Measurements from ENCODE around the gene DOK5. TPM values are rescaled to one million over a fixed set of nuclear protein-coding genes. Genes with fewer than 3 reads are reported as not detected.

The DOK5 gene
- total RNA-seq, 1 donor, result 85.6 TPM

DNA sequence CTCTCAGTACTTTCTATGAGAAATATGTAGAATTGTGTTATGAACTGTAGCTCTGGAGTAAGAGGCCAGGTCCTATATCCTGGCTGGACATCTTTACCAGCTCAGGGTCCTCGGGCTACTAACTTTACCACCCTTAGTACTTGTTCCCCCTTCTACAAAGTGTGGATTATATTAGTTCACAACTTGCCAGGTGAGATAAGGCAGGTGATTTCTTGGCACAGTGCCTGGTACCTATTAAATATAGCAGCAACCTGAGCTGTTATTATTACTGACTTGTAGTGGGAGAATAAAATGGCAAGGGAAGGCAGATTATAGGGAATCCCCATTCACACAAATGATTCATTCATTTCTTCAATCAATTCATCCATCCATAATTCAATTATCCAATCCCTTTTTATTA, 150.1 kb downstream of the DOK5 start:
- TF ChIP-seq, protein P1, sequence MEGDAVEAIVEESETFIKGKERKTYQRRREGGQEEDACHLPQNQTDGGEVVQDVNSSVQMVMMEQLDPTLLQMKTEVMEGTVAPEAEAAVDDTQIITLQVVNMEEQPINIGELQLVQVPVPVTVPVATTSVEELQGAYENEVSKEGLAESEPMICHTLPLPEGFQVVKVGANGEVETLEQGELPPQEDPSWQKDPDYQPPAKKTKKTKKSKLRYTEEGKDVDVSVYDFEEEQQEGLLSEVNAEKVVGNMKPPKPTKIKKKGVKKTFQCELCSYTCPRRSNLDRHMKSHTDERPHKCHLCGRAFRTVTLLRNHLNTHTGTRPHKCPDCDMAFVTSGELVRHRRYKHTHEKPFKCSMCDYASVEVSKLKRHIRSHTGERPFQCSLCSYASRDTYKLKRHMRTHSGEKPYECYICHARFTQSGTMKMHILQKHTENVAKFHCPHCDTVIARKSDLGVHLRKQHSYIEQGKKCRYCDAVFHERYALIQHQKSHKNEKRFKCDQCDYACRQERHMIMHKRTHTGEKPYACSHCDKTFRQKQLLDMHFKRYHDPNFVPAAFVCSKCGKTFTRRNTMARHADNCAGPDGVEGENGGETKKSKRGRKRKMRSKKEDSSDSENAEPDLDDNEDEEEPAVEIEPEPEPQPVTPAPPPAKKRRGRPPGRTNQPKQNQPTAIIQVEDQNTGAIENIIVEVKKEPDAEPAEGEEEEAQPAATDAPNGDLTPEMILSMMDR (IDR thresholded peaks at IDR 0.05; ENCODE audit: insufficient read depth, low read length), result no peak
- DNase-seq (ENCODE audit: low read depth), result no peak
- H3K4me3 ChIP-seq (ENCODE audit: low read depth, low read length), result no peak overlapping the region

DNA sequence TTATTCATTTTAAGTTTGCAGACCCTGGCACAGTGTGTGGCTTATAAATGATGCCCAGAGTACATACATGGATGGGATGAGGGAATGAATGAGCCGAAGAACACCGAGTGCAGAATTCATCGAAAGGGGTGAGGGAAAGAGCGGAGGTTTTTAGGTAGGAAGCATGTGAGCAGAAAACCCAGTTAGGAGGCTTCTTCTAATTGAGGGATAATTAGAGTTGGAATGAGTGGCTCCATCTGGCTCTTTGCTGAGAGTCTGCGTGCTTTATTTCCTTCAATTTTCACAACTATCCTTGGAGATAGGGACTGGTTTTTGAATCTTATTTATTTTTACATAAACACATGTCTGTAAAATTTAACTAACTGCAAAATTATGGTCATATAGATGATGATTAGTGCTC, 150.7 kb downstream of the DOK5 start:
- no peak for DNase-seq (ENCODE audit: low read depth)
- H3K4me3 ChIP-seq (ENCODE audit: low read depth, low read length), result no peak overlapping the region
- TF ChIP-seq, protein P1 (IDR thresholded peaks at IDR 0.05; ENCODE audit: insufficient read depth, low read length), result no peak

DNA sequence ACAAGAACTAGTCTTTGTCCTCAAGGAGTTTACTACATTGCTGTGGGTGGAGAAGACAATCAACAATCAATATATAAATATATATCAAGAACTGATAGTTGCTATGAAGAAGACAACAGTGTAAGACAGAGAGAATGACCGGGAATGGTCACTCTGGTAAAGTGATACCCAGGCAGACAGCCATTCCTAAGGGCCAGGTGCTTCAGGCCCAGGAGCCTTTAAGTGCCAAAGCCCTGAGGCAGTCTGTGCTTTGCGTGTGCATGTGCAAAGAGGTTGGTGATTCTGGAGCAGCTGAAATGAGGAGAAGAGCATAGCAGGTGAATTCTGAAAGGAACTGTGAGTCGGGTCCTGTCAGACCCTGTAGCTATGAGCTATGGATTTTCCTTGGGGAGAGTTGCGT, 154.2 kb downstream of the DOK5 start:
- TF ChIP-seq, protein P1 (IDR thresholded peaks at IDR 0.05; ENCODE audit: insufficient read depth, low read length), result no peak
- DNase-seq (ENCODE audit: low read depth), result no peak
- no peak overlapping the region for H3K4me3 ChIP-seq (ENCODE audit: low read depth, low read length)

DNA sequence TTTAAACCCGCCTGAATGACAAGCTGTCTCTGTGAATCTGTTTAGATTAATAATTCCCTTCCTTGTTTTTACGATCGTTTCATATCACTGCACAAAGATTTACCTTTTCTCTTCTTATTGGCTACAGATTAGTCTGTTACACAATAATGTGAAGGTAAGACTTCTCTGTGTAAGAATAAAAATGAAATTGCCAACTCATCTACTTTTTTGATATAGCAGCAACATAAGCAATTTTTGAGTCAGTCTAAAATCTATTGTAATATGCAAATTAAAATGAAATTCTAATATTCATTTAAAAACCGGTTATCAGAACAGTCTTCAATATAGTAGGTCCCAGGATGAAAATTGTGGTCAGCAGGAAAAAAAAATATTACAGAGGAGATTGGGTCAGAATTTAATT, 155.2 kb downstream of the DOK5 start:
- no peak overlapping the region for H3K4me3 ChIP-seq (ENCODE audit: low read depth, low read length)
- TF ChIP-seq, protein P1 (IDR thresholded peaks at IDR 0.05; ENCODE audit: insufficient read depth, low read length), result no peak
- DNase-seq (ENCODE audit: low read depth), result no peak

DNA sequence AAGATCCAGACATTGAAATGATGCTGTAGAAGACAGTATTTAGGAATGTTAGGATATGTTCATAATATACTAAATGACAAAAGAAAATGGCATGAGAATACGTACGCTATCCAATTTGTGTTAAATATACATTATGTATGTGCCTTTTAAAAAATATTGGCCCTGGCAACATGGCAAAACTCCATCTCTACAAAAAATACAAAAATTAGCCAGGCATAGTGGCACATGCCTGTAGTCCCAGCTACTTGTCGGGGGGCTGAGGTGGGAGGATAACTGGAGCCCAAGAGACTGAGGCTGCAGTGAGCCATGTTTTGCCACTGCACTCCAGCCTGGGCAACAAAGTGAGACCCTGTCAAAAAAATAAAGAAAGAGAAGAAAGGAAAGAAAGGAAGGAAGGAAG, 155.7 kb downstream of the DOK5 start:
- H3K4me3 ChIP-seq (ENCODE audit: low read depth, low read length), result no peak overlapping the region
- TF ChIP-seq, protein P1 (IDR thresholded peaks at IDR 0.05; ENCODE audit: insufficient read depth, low read length), result no peak
- no peak for DNase-seq (ENCODE audit: low read depth)

DNA sequence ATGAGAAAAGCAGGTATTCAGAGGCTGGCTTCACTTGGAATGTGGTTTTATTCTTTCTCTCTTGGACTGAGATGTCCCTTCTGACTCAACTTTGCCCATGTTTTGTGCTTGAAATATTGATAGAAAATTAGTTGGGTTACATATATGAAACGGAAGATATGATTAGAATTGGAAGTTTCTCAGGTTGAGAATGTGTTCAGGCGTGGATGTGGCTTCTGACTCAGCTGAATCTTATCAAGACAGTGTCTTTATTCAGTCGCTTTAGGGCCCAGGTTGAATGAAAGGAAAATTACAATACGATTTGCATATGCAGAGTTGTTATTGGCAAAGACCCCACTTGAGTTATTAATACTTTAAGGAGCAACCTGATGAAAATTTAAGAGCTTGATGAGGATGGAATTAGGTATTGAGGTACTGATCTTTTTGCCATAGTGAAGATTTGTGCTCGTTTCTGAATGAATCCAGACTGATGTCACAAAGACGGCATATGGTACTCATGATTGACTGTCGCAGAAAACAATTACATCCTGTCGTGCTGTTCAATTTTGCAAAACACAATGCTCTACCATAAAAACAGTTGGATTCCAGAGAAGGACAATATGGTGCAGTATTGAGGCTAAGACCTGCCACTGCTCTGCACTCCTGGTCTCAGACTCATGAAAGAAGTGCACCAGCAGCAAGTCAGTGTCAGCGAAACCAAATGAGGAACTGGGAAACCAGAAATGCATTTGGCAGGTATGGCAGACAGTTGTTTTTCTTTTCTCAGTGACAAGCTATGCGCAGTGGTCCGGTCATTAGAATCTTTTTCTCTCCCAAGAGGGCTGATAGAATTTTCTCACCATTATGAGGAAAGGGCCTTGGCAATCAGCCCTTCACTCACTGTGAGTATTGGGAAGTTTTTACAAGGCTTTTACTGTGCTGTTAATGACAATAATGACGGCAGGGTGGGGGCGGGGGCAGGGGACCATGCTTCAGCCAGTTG, 158.3 kb downstream of the DOK5 start:
- TF ChIP-seq, protein P1 (IDR thresholded peaks at IDR 0.05; ENCODE audit: insufficient read depth, low read length), result no peak
- H3K4me3 ChIP-seq (ENCODE audit: low read depth, low read length), result no peak overlapping the region
- no peak for DNase-seq (ENCODE audit: low read depth)

Measured in fibroblast of the aortic adventitia (primary cell).